Measurements from ENCODE around the gene APOF.
"Not testable (repeated sequence)": the region's sequence is repeated elsewhere in the genome, so short reads cannot be mapped to it uniquely, and the experiment has no call there.

- TF ChIP-seq CTCF (IDR thresholded peaks at IDR 0.05; ENCODE audit: insufficient read depth, low read length); GABPA (IDR thresholded peaks at IDR 0.05; ENCODE audit: low read depth); POLR2AphosphoS5 (IDR thresholded peaks at IDR 0.05; ENCODE audit: low read depth); REST (IDR thresholded peaks at IDR 0.05; ENCODE audit: insufficient replicate concordance, low read depth); SPI1 (IDR thresholded peaks at IDR 0.05; ENCODE audit: borderline replicate concordance, low read depth): not testable (repeated sequence)
These were observed 41.6 kb upstream of the APOF start for GRCh38 chr12:56404227-56404626.

Measured in HL-60 (cell line).